HL-60/S4 treated with retinoic acid at 250 ng/mL for 4 days and 3 days (cell line): ENCODE measurements around the gene USH1C.

Experiments used
- in situ Hi-C: fragments of 300-500 bp; cut with MboI; formaldehyde crosslinking; loops from 2 replicates; pipeline ENCODE4 v1.7.0; 2022; ENCODE audit warnings: low sequenced_read_pairs

The USH1C gene

DNA sequence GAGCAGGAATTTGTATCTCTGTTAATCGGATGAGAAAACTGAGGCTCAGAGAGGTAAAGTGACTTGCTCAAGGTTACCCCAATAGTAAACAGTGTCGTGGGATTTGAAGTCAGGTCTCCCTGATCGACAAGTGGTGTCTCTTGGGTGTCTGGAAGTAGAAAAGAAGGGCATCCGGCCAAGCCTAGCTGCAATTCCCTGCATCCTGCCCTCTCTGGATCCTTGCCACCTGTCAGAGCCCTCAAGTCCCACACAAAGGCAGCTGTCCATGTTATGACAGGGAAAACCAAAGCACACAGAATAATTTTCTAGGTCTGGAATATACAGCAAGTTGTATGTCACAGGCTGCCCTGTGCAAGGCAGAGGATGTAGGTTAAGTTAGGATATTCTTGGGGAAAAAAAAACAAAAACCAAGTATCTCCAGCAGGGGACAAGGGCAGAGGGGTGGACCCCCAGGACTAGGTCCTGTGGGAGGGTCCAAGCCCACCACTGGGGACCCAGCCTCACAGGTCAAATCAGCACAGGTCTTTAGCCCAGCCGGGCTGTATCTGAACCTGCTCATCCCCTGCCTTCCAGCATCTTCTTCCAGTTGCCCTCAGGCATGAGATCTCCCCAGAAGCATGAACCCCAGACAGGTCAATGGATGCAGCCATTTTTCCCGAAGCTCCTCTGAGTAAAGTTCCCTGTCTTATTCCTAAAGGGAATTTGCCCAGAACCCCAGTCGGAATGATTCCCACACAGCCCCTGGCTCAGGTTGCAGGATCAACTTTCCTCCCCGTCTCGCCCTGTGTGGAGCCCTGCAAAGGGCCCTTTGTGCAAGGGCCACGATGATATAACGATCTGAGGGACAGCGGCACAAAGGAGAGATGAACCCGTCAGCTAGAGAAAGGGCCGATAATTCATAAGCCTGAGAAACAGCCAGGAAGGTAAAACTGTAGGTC lies 15.0 kb downstream of the USH1C start:
- in situ Hi-C loops, result no loop called here

- in situ Hi-C loops, result no loop called here
Measured at GRCh38 chr11:17528181-17528691, 16.0 kb downstream of the USH1C start.

DNA sequence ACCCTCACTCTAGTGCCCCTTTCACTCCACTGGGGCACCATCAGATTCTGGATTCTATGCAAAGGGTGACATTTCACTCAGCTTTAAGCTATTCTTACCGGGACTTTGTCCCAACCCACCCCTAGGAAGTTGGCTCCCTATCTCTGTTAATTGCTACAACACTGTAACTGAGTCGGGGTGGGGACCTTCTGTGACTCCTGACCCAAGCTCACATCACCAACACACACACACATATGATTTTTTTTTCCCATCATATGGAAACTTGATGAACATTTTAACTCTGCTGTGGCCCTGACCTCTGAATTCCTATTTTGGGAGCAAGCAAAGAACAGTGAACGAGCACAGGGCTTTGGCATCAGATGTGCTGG lies 16.6 kb downstream of the USH1C start:
- in situ Hi-C loops, result no loop called here

GRCh38 chr11:17526931-17527627 lies 17.1 kb downstream of the USH1C start:
- in situ Hi-C loops, result no loop called here

GRCh38 chr11:17526326-17526725 lies 17.9 kb downstream of the USH1C start:
- in situ Hi-C loops, result no loop called here

- in situ Hi-C loops, result no loop called here
Measured at GRCh38 chr11:17525570-17525969, 18.6 kb downstream of the USH1C start.

DNA sequence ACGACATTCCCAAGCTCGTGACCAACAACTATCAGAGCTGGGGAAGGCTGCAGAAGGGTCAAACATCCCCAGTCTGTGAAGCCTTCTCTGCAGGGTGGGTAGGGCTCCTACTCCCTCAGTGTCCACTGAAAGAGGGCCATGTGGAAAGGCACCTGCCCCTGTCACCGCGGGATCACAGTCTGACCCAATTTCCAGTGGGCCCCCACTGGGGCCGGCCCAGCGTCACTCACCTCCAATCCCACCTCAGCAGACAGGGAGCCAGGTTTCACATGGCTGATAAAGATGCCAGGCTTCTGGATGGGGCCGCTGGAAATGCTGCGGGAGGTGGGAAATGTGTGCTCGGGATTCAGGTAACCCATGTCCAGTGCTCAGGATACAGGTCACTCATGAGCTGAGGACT lies 20.0 kb downstream of the USH1C start:
- in situ Hi-C loops, result loop anchor here (25.0 kb wide), 2 partner anchors 137 to 287 kb away; partner anchors contain the start of gene KCNJ11

DNA sequence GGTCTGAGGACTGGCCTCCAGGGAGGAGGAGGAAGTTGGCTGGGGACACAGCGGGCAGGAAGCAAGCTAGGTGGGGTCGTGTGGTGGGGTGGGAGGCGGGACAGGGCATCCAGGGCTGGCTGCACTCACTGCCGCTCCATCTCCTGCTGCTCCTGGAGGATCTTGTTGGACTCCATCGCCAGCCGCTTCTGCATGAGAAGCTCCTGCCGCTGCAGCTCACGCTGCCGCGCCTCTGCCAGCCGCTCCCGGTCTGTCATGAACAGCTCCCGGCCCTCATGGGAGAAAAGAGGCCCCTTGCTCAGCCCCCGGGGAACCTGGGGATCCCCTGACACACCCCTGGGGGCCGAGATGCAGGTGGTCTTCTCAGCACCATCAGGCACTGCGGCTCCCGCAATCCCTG lies 21.6 kb downstream of the USH1C start:
- in situ Hi-C loops, result loop anchor here (25.0 kb wide), 2 partner anchors 135 to 285 kb away; partner anchors contain the start of gene KCNJ11

DNA sequence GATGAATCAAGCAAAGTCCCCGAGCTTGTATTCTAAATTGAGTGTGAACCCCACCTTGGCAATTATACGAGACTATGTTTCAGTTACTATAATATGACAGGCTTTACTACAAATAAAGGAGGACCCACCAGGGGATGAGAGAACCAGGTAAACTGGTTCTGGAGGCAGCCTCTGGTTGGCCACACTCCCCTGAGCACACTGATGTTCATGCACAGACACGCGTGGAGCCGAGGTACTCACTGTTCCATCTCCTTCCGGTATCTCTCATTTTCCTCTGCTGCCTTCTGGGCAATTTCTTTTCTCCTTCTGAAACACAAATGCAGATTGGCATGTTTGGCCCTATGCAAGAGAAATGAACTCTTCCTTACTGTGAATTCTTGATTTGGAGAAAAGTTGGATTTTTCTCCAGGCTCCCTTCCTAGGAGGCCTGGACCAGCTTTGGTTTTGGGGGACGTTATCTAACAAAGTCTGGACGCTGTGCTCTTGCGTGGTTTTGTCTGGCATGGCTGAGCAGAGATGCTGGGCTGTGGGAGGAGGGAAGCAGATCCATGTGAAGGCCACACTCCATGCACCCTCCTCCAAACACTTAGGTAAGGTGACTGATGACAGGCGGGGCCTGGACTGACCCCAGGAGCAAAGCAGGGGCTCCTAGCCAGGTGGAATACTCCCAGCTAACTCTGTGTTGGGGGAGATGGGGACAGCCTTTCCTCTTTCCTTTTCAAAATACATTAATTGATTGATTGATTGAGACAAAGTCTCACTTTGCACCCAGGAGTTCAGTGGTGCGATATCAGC lies 22.9 kb downstream of the USH1C start:
- in situ Hi-C loops, result loop anchor here (25.0 kb wide), 2 partner anchors 134 to 284 kb away; partner anchors contain the start of gene KCNJ11

DNA sequence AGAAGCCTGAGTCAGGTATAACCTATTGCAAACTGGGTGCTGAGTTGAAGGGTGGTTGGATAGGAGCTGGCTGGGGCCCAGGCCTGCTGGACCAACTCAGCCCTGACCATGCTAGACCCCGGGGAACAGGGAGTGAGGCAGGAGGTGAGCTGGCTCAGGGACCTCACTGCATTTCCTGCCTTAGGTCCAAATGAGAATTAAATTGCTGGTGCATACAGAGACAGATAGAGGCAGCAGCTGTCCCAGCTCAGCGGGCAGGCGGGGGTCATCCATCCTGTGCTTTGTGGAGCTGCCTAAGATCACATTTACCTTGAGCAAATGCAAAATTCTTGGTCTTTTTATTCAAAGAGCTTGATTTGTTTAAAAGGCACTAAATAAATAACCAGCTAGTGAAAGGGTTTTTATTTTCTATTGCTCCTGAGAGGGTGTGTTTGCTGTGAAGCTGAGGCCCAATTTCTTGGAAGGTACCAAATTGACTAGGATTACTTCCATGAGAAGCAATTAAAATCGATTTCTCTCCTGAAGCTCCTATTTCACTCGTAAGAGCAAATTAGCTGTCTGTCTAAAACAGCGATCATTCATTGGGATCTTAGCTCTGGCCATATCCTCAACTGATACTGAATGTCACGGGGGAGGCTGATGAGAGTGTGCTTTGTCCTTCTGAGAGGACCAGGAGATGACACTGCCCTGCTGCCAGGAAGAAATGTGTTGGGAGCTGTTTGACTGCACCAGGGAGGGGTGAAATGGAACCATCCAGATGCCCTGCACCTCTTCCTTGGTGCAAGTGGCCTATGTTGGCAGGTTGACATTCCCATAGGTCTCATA lies 24.9 kb downstream of the USH1C start:
- in situ Hi-C loops, result loop anchor here (25.0 kb wide), 2 partner anchors 132 to 282 kb away; partner anchors contain the start of gene KCNJ11

GRCh38 chr11:17518366-17518765 lies 25.9 kb downstream of the USH1C start:
- in situ Hi-C loops, result loop anchor here (25.0 kb wide), 2 partner anchors 131 to 281 kb away; partner anchors contain the start of gene KCNJ11

GRCh38 chr11:17517186-17517585 lies 27.0 kb downstream of the USH1C start:
- in situ Hi-C loops, result loop anchor here (25.0 kb wide), 2 partner anchors 130 to 280 kb away; partner anchors contain the start of gene KCNJ11

DNA sequence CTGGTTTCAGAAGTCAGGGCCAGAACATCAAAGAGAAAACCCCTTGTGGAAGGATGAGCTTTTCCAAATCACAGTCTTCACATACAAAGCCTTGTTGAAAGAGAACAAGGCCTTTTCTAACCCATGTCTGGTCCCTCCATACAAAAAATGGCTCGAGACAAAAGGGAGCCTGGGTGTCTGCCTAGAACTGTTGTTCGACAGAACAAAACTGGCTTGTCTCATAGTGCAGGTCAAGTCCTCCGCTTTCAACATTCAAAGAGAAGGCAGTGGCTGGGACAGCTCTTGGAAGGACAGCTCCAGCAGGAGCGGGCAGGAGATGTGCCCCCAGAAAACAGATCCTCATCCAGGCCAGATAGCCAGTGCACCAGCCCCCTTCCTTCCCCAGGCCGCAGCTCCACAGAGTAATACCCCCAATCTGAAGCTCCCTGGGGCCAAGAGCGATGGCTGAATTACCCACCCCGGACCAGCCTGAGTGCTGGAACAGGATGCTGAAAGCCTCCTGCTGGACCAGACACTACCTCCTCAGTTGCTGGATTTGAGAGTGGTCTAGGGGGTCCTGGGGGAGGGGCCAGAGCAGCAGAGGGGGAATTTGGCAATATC lies 27.6 kb downstream of the USH1C start:
- in situ Hi-C loops, result loop anchor here (25.0 kb wide), 2 partner anchors 129 to 279 kb away; partner anchors contain the start of gene KCNJ11

DNA sequence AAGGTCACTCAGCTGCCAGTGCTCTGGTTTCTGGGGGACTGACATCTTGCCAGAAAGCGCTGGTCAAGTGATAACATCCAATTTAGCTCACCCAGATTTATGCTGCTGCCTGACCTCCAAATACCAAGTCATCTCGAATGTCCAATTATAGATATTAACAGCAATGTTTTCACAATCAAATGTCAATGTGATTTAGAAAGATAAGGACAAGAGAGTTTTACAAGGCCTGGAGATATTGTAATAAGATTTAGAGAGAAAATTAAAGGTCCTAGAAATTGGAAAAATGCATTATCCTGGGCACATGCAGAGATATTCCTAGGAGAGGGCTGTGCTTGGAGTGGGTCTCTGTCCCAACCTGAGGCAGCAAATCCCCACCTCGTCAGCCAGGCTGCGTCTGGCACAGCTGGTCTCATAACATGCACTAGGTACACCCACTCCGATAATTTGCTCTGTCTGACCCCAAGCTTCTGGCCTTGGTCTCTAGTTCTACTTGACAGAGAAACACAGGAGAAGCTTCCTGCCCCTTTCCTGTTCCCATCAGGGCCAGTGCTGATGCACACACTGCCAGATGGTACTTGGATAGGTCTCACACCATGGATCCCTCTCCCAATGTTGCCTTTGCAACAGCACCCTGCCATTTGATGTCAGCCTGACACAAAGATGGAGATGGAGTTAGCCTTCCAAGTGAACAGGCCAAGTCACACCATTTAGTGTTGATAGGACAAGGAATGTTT lies 28.6 kb downstream of the USH1C start:
- in situ Hi-C loops, result loop anchor here (25.0 kb wide), 2 partner anchors 128 to 278 kb away; partner anchors contain the start of gene KCNJ11

GRCh38 chr11:17514476-17514875 lies 29.7 kb downstream of the USH1C start:
- in situ Hi-C loops, result loop anchor here (25.0 kb wide), 2 partner anchors 127 to 277 kb away; partner anchors contain the start of gene KCNJ11

DNA sequence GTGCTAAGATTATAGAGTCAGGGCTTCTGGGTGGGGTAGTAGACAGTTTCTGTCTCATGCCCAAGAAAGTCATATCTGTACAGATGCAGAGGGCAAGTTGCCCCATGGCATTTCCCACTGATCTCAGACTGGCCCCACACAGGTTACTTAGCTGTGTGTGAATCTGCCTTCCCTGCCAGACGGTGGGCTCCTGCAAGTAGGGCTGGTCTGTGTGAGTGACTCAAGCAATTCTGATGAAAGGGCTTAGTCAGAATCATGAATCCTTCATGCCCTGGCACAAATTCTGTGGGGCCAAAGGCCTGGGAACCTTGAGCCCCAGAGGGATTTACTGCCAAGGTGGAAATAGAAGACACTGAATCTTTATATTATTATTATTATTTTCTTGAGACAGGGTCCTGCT lies 30.4 kb downstream of the USH1C start:
- in situ Hi-C loops, result loop anchor here (25.0 kb wide), 2 partner anchors 127 to 277 kb away; partner anchors contain the start of gene KCNJ11

- in situ Hi-C loops, result loop anchor here (25.0 kb wide), 2 partner anchors 125 to 275 kb away; partner anchors contain the start of gene KCNJ11
Measured at GRCh38 chr11:17512101-17512500, 32.1 kb downstream of the USH1C start.

DNA sequence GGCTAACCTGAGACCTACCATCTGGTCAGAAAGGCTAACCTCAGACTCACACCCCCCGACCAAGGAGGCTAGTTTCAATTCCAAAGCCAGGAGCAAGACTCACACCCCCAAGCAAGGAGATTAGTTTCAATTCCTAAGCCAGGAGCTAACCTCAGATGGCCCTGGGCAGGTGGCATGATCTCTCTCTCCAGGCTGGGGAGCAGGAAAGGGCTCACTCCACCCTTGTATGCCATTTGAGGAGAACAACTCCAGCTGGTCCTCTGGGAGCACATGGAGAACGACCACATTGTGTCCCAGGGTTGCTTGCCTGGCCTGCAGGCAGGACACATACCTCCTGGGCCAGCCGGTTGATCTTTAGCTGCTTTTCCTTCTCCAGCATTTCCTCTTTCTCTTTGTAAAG lies 32.6 kb downstream of the USH1C start:
- in situ Hi-C loops, result loop anchor here (25.0 kb wide), 2 partner anchors 124 to 274 kb away; partner anchors contain the start of gene KCNJ11
